IMR-90 (cell line): ENCODE results near the gene CCR6. TPM values are rescaled to one million over a fixed set of nuclear protein-coding genes. Genes with fewer than 3 reads are reported as not detected.

Experiments
- ATAC-seq: fragments of 200-7000 bp; cut with Tn5 transposase; 2 replicates; pipeline ENCODE4 v1.9.1; 2020; ENCODE audit warnings: low read depth, mild to moderate bottlenecking, moderate library complexity
- BruUV-seq: library from RNA; stranded (reverse); fragments of 400-500 nt; replicated peaks from 2 replicates; lab custom pipeline; 2021; lab: Mats Ljungman, UMichigan
- CTCF ChIA-PET: fragments of 300-600 bp; formaldehyde crosslinking; extraction: SDS; loops from one replicate; lab custom pipeline; 2021; ENCODE audit warnings: antibody characterized with exemption; lab: Yijun Ruan, JAX
- POLR2A ChIA-PET: fragments of 300-600 bp; sonication (Branson Sonifier 250); formaldehyde crosslinking; loops from one replicate; lab custom pipeline; 2022; ENCODE audit warnings: antibody characterized with exemption; ENCODE audit not compliant: unreplicated experiment; lab: Charles Lee
- DNase-seq: peaks from one replicate; pipeline ENCODE4 v3.0.0; 2013
- H2AFZ ChIP-seq: replicated peaks from 2 replicates; pipeline ENCODE3; 2013; ENCODE audit warnings: low read length, mild to moderate bottlenecking; ENCODE audit not compliant: poor library complexity
- H2AK5ac ChIP-seq: 2 replicates; pipeline ENCODE4 v1.6.1; 2013; ENCODE audit warnings: low read depth, low read length, inconsistent platforms
- H2AK9ac ChIP-seq: replicated peaks from 2 replicates; pipeline ENCODE3; 2013; ENCODE audit warnings: mild to moderate bottlenecking, low read depth, low read length, moderate library complexity; ENCODE audit not compliant: poor library complexity
- H2BK120ac ChIP-seq: 2 replicates; pipeline ENCODE4 v1.6.1; 2013; ENCODE audit warnings: low read depth, low read length, inconsistent platforms
- H2BK15ac ChIP-seq: 3 replicates; pipeline ENCODE4 v1.6.1; 2013; ENCODE audit warnings: low read depth, low read length, inconsistent platforms
- H2BK20ac ChIP-seq: 2 replicates; pipeline ENCODE4 v1.6.1; 2013; ENCODE audit warnings: low read depth, mild to moderate bottlenecking, inconsistent platforms, low read length, moderate library complexity
- H2BK5ac ChIP-seq: 2 replicates; pipeline ENCODE4 v1.6.1; 2013; ENCODE audit warnings: mild to moderate bottlenecking, low read depth, low read length, inconsistent platforms; ENCODE audit not compliant: poor library complexity, severe bottlenecking
- H3K14ac ChIP-seq: replicated peaks from 2 replicates; pipeline ENCODE4 v1.6.1; 2013; ENCODE audit warnings: low read depth, low read length, inconsistent platforms
- H3K18ac ChIP-seq: 2 replicates; pipeline ENCODE4 v1.6.1; 2013; ENCODE audit warnings: low read depth, low read length, control low read depth
- H3K23ac ChIP-seq: 2 replicates; pipeline ENCODE4 v1.6.1; 2013; ENCODE audit warnings: low read depth, low read length, inconsistent platforms
- H3K27ac ChIP-seq: 2 replicates; pipeline ENCODE4 v1.5.1; 2013; ENCODE audit warnings: mild to moderate bottlenecking, control low read depth, low read length; ENCODE audit not compliant: insufficient read depth
- H3K27me3 ChIP-seq: 2 replicates; pipeline ENCODE4 v1.6.1; 2013; ENCODE audit warnings: low read length; ENCODE audit not compliant: control insufficient read depth, insufficient read depth
- H3K36me3 ChIP-seq: 2 replicates; pipeline ENCODE4 v1.6.1; 2013; ENCODE audit warnings: low read length, mixed read lengths; ENCODE audit not compliant: control insufficient read depth, insufficient read depth
- H3K4ac ChIP-seq: 2 replicates; pipeline ENCODE4 v1.6.1; 2013; ENCODE audit warnings: low read depth, low read length, inconsistent platforms
- H3K4me1 ChIP-seq: 2 replicates; pipeline ENCODE4 v1.6.1; 2013; ENCODE audit warnings: low read length, mixed read lengths; ENCODE audit not compliant: control insufficient read depth, insufficient read depth
- H3K4me2 ChIP-seq: 2 replicates; pipeline ENCODE4 v1.6.1; 2013; ENCODE audit warnings: low read depth, mild to moderate bottlenecking, control low read depth, low read length, moderate library complexity
- H3K4me3 ChIP-seq: 2 replicates; pipeline ENCODE4 v1.5.1; 2013; ENCODE audit warnings: low read depth, mild to moderate bottlenecking, control low read depth, low read length, moderate library complexity; ENCODE audit not compliant: insufficient read depth
- H3K56ac ChIP-seq: 2 replicates; pipeline ENCODE4 v1.6.1; 2013; ENCODE audit warnings: low read length, inconsistent platforms; ENCODE audit not compliant: insufficient read depth; ENCODE audit errors: extremely low read depth
- H3K79me1 ChIP-seq, 2 experiments: 2 replicates each; pipeline ENCODE4 v1.6.1; 2013; ENCODE audit warnings: low read length in 2 of 2, inconsistent platforms in 1 of 2, low read depth in 1 of 2
- H3K9ac ChIP-seq: 2 replicates; pipeline ENCODE4 v1.6.1; 2013; ENCODE audit warnings: low read depth, low read length, control low read depth
- H3K9me1 ChIP-seq: 2 replicates; pipeline ENCODE4 v1.6.1; 2013; ENCODE audit warnings: low read length, inconsistent platforms; ENCODE audit not compliant: insufficient read depth
- H3K9me3 ChIP-seq: 2 replicates; pipeline ENCODE4 v1.6.1; 2013; ENCODE audit warnings: low read length; ENCODE audit not compliant: control insufficient read depth, insufficient read depth
- H4K20me1 ChIP-seq: 2 replicates; pipeline ENCODE4 v1.6.1; 2013; ENCODE audit warnings: low read length, inconsistent platforms; ENCODE audit not compliant: insufficient read depth
- H4K5ac ChIP-seq: 2 replicates; pipeline ENCODE4 v1.6.1; 2013; ENCODE audit warnings: mild to moderate bottlenecking, low read depth, low read length, control low read depth
- H4K8ac ChIP-seq, 2 experiments: 2 replicates each; pipeline ENCODE4 v1.6.1; 2013; ENCODE audit warnings: low read depth in 2 of 2, low read length in 2 of 2, control low read depth in 1 of 2, inconsistent platforms in 1 of 2
- H4K91ac ChIP-seq: 2 replicates; pipeline ENCODE4 v1.6.1; 2013; ENCODE audit warnings: low read depth, low read length, inconsistent platforms; ENCODE audit not compliant: insufficient read depth
- BHLHE40 ChIP-seq: fragments of 150-350 bp; IDR thresholded peaks from 2 replicates; pipeline ENCODE4 v1.6.1; 2016; ENCODE audit warnings: mild to moderate bottlenecking, low read depth, low read length
- CEBPB ChIP-seq: IDR thresholded peaks from 2 replicates; pipeline ENCODE4 v1.6.1; 2012; ENCODE audit warnings: low read depth, low read length, improper control_type of control experiment
- MAFK ChIP-seq: IDR thresholded peaks from 2 replicates; pipeline ENCODE4 v1.6.1; 2012; ENCODE audit warnings: low read depth, low read length, improper control_type of control experiment
- MXI1 ChIP-seq: IDR thresholded peaks from 2 replicates; pipeline ENCODE4 v1.6.1; 2012; ENCODE audit warnings: low read depth, mild to moderate bottlenecking, low read length, moderate library complexity, borderline replicate concordance
- RCOR1 ChIP-seq: IDR thresholded peaks from 2 replicates; pipeline ENCODE4 v1.6.1; 2012; ENCODE audit warnings: mild to moderate bottlenecking, low read length, improper control_type of control experiment; ENCODE audit not compliant: insufficient replicate concordance
- SMC3 ChIP-seq: fragments of 150-350 bp; IDR thresholded peaks from 2 replicates; pipeline ENCODE4 v1.6.1; 2016; ENCODE audit warnings: low read depth, mild to moderate bottlenecking, antibody characterized with exemption, low read length, moderate library complexity
- WGBS, 2 experiments: methylation state at CpG; one replicate each; pipeline versions ENCODE4 v1.1.5 to v1.1.7; 2013; ENCODE audit warnings: missing lambda C conversion rate in 2 of 2; ENCODE audit not compliant: insufficient read length in 1 of 2; ENCODE audit errors: extremely low coverage in 2 of 2; 5-methylcytosine and 5-hydroxymethylcytosine counted together
- dilution Hi-C: fragments of 300-500 bp; cut with HindIII; formaldehyde crosslinking; loops from one replicate; pipeline ENCODE4 v1.14.3; 2018; ENCODE audit warnings: low sequenced_read_pairs; ENCODE audit not compliant: unreplicated experiment
- in situ Hi-C: fragments of 300-500 bp; cut with MboI; formaldehyde crosslinking; loops from 3 replicates; pipeline ENCODE4 v1.14.3; 2019; ENCODE audit warnings: low sequenced_read_pairs, inconsistent platforms, mixed read lengths
- intact Hi-C: fragments of 100-400 bp; cut with micrococcal nuclease; formaldehyde crosslinking; loops from 2 replicates; pipeline ENCODE4 v1.10.0; 2022
- polyA plus RNA-seq, 3 experiments: library from polyadenylated mRNA; depleted of rRNA; stranded (reverse); fragments of >200 nt; gene quantifications; 2 replicates each; pipeline ENCODE4 v1.2.3, GENCODE V29; 2012; ENCODE audit warnings: low replicate concordance in 1 of 3
- total RNA-seq: library from RNA; depleted of rRNA; stranded (reverse); fragments of >200 nt; gene quantifications from 2 replicates; pipeline ENCODE4 v1.2.3, GENCODE V29; 2012
- TF ChIP-seq, protein P1 (sequence below): fragments of 150-350 bp; IDR thresholded peaks from 2 replicates; pipeline ENCODE4 v1.6.1; 2017; ENCODE audit warnings: mild to moderate bottlenecking, antibody characterized with exemption, low read length, low read depth
- TF ChIP-seq, protein P2 (sequence below): fragments of 150-350 bp; IDR thresholded peaks from 2 replicates; pipeline ENCODE4 v1.6.1; 2016; ENCODE audit warnings: low read depth, mild to moderate bottlenecking, low read length, moderate library complexity, borderline replicate concordance

CCR6 gene
- total and polyA plus RNA-seq, 2 of the 4 experiments (the other 2 are of a cell fraction): not detected

DNA sequence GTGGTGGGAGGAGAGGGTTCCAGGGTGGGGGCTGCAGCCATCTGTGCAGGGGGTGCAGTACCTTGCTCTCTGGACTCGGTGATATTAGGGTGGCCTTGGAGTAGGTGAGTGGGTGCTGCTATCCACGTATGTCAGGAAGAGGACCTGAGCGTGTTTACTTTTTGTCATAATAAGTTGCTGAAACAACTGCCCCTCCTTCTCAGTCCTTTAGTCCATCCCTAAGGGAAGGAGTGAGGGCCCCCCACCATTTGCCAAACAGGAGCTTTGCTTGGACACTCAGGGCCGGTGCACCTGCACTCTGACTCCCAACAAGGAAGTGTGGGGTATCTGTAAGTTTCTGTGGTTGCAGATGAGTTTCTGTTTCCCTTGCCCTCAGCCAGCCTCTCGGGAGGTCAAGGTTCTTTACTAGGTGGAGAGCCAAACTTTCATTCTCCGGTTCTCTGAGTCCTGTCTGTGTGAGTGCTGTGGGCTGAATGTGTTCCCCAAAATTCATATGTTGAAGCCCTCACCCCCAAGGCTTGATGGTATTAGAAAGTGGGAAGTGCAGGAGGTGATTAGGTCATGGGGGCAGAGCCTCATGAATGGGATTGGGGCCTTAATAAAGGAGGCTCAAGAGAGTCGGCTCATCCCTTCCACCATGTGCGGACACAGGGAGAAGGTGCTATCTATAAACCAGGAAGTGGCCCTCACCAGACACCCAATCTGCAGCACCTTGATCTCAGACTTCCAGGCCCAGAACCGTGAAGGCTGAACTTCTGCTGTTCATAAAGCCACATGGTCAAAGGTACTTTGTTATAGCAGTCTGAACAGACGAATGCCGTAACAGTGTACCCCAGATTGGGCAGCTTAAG lies 19.6 kb upstream of the CCR6 start:
- Histone ChIP-seq H3K4me1 (no peaks in the 10 kb centered on the region), H3K4ac (no peak overlapping the region), H4K20me1 (no peaks in the 10 kb centered on the region), H3K56ac (no peak overlapping the region), H3K23ac (no peak overlapping the region), H2AFZ (no peak overlapping the region), H3K9ac (no peak overlapping the region), H3K4me2 (no peak overlapping the region), H2BK5ac (no peak overlapping the region), H3K14ac (no peak overlapping the region), H2AK5ac (no peak overlapping the region), H3K79me1 (no peaks in the 10 kb centered on the region), H4K8ac (no peak overlapping the region), H3K27me3 (no peaks in the 10 kb centered on the region), H3K18ac (no peak overlapping the region), H3K36me3 (no peaks in the 10 kb centered on the region), H2BK120ac (no peak overlapping the region), H4K91ac (no peak overlapping the region), H3K4me3 (no peak overlapping the region), H2BK15ac (no peak overlapping the region), H3K9me1 (no peaks in the 10 kb centered on the region), H3K9me3 (peaks cover 37% of the 10 kb centered on the region), H2AK9ac (no peak overlapping the region), H3K27ac (no peak overlapping the region), H2BK20ac (no peak overlapping the region), H4K5ac (no peak overlapping the region)
- DNase-seq (no peak), ATAC-seq (no peak)
- intact Hi-C loops (no loop called here), dilution Hi-C loops (no loop called here), in situ Hi-C loops (no loop called here)
- CTCF ChIA-PET: no interaction called here
- no peak for TF ChIP-seq BHLHE40
- TF ChIP-seq RCOR1: no peak
- TF ChIP-seq MAFK: no peak
- no peak for TF ChIP-seq SMC3
- TF ChIP-seq, protein P1, sequence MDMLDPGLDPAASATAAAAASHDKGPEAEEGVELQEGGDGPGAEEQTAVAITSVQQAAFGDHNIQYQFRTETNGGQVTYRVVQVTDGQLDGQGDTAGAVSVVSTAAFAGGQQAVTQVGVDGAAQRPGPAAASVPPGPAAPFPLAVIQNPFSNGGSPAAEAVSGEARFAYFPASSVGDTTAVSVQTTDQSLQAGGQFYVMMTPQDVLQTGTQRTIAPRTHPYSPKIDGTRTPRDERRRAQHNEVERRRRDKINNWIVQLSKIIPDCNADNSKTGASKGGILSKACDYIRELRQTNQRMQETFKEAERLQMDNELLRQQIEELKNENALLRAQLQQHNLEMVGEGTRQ: no peak
- TF ChIP-seq, protein P2, sequence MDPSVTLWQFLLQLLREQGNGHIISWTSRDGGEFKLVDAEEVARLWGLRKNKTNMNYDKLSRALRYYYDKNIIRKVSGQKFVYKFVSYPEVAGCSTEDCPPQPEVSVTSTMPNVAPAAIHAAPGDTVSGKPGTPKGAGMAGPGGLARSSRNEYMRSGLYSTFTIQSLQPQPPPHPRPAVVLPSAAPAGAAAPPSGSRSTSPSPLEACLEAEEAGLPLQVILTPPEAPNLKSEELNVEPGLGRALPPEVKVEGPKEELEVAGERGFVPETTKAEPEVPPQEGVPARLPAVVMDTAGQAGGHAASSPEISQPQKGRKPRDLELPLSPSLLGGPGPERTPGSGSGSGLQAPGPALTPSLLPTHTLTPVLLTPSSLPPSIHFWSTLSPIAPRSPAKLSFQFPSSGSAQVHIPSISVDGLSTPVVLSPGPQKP: no peak
- no peak for TF ChIP-seq MXI1
- no peak for TF ChIP-seq CEBPB
- no TSS peak for BruUV-seq
- POLR2A ChIA-PET: no interaction called here
- whole genome bisulfite sequencing, 2 experiments: 80% methylated on average over 1 of the region's 11 CpGs; no CpG with 5 or more reads in 1 of the 2 experiments
